Gastroesophageal sphincter (tissue), 3 donors: ENCODE results near the gene FIGNL2.

ENCODE experiments used
- POLR2A ChIP-seq, 2 donors: fragments of 450-650 bp; IDR thresholded peaks; one replicate each; pipeline ENCODE4 v1.6.1; 2017; ENCODE audit warnings: antibody characterized with exemption in 2 of 2, mild to moderate bottlenecking in 2 of 2, moderate library complexity in 1 of 2
- TF ChIP-seq, protein P1 (sequence below), 4 experiments: fragments of 200-600 bp in 2 of 4; fragments of 450-650 bp in 2 of 4; sonication (generic) in 1 of 4; IDR thresholded peaks; one replicate each; pipeline ENCODE4 v1.5.1; 2017 to 2019; ENCODE audit warnings: antibody characterized with exemption in 4 of 4, mild to moderate bottlenecking in 2 of 4, moderate library complexity in 2 of 4

DNA sequence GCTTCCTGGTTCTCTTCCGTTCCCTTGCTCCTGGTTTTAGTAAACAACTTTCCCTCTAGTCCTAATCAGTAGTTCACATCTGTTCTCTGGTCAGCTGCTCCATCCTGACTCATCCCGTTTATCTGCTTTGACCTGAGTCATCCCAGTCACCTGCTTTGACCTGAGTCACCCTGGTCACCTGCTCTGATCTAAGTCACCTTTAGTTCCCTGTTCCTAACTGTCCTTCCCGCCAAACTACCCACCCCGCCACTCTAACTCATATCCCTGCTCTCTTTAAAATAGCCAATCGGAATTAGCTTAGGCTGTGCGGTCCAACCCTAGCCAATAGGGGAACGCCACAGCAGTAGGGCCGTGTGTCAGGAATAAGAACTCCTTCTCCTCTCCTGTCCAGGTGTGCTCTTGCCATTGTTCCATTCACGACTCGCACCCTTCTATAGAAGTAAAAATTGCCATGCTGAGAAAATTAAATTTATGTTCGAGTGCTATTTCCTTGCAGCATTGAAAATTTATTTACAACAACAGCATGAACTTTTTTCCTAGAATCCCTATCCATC is 36.2 kb upstream of the FIGNL2 start:
- TF ChIP-seq, protein P1, sequence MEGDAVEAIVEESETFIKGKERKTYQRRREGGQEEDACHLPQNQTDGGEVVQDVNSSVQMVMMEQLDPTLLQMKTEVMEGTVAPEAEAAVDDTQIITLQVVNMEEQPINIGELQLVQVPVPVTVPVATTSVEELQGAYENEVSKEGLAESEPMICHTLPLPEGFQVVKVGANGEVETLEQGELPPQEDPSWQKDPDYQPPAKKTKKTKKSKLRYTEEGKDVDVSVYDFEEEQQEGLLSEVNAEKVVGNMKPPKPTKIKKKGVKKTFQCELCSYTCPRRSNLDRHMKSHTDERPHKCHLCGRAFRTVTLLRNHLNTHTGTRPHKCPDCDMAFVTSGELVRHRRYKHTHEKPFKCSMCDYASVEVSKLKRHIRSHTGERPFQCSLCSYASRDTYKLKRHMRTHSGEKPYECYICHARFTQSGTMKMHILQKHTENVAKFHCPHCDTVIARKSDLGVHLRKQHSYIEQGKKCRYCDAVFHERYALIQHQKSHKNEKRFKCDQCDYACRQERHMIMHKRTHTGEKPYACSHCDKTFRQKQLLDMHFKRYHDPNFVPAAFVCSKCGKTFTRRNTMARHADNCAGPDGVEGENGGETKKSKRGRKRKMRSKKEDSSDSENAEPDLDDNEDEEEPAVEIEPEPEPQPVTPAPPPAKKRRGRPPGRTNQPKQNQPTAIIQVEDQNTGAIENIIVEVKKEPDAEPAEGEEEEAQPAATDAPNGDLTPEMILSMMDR (IDR thresholded peaks at IDR 0.05): no peak
- no peak for TF ChIP-seq POLR2A (IDR thresholded peaks at IDR 0.05)
